HG03280 (cell line): ENCODE results near the gene GPR26.

Source experiments
- ATAC-seq: cut with Tn5 transposase; IDR thresholded peaks from one replicate; pipeline ENCODE4 v1.9.1; 2021; ENCODE audit warnings: mild to moderate bottlenecking, moderate library complexity; ENCODE audit not compliant: unreplicated experiment

Gene GPR26

GRCh38 chr10:123666318-123667236 lies at the start of gene GPR26:
TSS of gene GPR26 (plus strand) at chr10:123666355. CDS start at chr10:123666408, 53 bp downstream.
- no peak for ATAC-seq

- no peak for ATAC-seq
These were observed 47.9 kb upstream of the GPR26 start for GRCh38 chr10:123618224-123618623.

- no peak for ATAC-seq
These were observed 46.9 kb upstream of the GPR26 start for GRCh38 chr10:123619067-123619855.

DNA sequence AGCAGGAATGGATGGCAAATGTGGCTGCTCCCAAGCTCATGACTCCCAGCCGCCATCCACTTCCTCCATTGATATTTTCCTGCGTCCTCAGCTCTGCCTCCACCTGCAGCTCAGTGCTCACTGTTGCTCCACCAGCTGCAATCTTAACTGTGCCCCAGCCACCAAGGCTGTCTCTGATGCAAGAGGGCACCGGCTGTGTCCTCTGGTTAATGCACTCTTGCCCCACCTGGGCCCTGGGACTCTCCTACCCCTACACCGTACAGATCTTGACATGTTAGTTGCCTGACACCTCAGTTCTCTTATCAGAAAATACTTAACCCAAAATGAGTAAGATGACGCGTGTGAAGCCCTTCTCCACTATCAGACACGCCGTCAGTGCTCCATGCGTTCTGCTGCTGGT lies 45.5 kb upstream of the GPR26 start:
- ATAC-seq, result no peak

GRCh38 chr10:123621492-123621891 lies 44.7 kb upstream of the GPR26 start:
- ATAC-seq, result no peak

GRCh38 chr10:123621916-123622315 lies 44.2 kb upstream of the GPR26 start:
- ATAC-seq, result no peak

- ATAC-seq, result no peak
These were observed 43.8 kb upstream of the GPR26 start for GRCh38 chr10:123622381-123622780.

DNA sequence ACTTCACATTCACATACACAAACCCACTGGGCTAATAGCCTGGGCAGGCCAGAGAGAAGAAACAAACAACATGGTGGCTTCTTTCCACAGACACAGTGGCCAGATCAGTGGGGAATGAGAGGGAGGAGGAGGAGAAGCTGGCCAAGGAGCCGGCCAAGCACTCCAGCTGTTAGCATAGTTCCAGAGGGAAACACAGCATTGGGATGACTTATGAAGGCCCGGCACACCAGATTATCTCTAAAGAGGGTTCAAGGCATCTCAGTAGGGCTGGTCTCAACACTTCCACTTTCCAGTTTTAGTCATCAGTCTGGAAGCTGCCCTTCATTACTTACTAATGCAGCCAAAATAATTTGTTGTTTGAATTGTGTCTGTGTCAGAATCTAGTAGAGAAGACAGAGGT lies 42.1 kb upstream of the GPR26 start:
- ATAC-seq, result no peak

DNA sequence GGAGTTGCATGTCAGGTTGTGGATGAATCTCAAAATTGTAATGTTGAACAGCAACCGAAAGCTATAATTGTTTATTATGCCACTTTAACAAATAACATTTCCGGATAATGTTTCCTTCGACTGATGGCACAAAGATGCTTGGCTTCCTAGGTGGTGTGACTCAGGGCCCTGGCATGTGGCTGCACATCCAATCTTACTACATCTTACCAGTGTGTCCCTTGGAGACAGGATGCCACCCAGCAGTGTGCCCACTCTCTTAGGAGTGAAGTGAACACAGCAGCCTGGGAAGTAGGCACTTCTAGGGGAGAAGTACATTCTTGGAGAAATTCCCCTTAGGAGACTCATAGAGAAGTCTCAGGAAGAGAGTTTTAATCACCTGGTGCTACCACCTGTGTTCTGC lies 33.0 kb upstream of the GPR26 start:
- no peak for ATAC-seq

GRCh38 chr10:123633636-123634035 lies 32.5 kb upstream of the GPR26 start:
- ATAC-seq, result no peak

- no peak for ATAC-seq
These were observed 31.9 kb upstream of the GPR26 start for GRCh38 chr10:123634221-123634620.

GRCh38 chr10:123635131-123635530 lies 31.0 kb upstream of the GPR26 start:
- no peak for ATAC-seq

GRCh38 chr10:123635745-123636144 lies 30.4 kb upstream of the GPR26 start:
- ATAC-seq, result no peak

GRCh38 chr10:123636598-123637325 lies 29.4 kb upstream of the GPR26 start:
- no peak for ATAC-seq

DNA sequence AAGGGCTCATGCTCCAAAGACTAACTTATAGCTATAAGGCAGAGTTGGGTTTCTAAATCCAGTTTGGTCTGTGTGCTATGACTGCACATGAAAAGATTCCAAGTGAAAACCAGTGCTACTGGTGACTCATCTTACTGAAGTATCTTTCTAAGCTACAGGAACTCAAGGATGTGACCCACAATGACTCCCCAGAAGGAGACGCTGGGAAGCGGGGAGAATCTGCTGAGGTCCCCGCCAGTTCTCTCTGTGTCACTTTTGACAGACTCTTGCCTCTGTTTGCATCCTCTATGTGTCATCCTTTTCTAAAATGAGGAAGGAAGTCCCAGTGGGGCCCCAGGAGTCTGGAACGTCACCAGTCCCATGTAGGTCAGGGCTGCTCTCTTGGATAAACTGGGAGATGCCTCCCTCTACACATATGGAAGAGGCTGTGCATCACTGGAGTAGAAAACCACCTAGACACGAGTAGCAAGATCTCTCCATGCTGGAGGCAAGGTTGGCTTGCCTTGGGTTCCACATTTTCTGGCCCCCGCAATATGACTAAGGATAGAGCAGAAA lies 28.8 kb upstream of the GPR26 start:
- no peak for ATAC-seq

DNA sequence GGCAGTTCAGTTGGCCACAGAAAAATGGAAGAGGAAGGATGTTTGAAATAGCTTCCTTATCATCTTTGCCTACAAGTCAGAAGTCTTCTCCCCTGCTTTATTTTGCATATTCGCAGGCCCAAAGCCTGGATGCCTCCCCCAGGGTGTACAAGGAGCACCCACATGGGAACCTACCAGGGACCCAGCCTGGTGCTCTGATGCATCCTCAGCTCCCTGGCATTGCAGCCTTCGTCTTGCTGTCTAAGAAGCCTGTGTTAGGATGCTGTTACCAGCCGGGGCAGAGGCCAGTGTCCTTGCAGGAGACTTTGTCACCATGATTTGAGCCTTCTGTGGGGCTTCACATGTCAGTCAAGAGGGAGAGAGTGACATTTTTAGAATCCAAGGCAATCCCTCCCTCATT lies 27.0 kb upstream of the GPR26 start:
- ATAC-seq, result no peak

- no peak for ATAC-seq
These were observed 26.1 kb upstream of the GPR26 start for GRCh38 chr10:123640016-123640535.

- ATAC-seq, result no peak
These were observed 23.9 kb upstream of the GPR26 start for GRCh38 chr10:123642293-123642692.

- ATAC-seq, result no peak
These were observed 23.5 kb upstream of the GPR26 start for GRCh38 chr10:123642697-123643096.

- ATAC-seq, result no peak
These were observed 22.8 kb upstream of the GPR26 start for GRCh38 chr10:123643315-123643714.

DNA sequence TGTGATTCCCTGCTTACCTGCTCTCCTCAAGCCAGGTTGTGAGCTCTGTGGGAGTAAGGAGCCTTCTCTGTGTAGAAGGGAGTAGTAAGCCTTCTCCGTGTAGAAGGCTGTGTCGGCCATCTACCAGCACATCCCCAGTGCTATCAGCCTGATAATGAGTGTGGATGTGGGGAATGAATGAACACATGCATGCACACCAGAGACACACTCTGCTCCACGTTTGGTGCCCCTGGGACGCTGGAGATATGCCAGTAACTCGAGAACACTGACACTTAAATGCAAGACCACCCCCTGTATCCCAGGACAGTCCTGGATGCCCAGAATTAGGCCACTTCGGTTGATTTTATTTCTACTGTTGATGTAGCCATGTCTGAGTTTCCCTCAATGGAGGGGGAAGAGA lies 21.1 kb upstream of the GPR26 start:
- no peak for ATAC-seq
